ENCODE measurements around the gene NOTCH2NLA.
A peak's percentile ranks its signal among the peaks of the same experiment; 100 is the strongest.
"Not testable (repeated sequence)": the region's sequence is repeated elsewhere in the genome, so short reads cannot be mapped to it uniquely, and the experiment has no call there.

The NOTCH2NLA gene

GRCh38 chr1:146228710-146229477 is at the start of gene NOTCH2NLA:
TSS of gene NOTCH2NLA (minus strand) at chr1:146229021. CDS start at chr1:146189337, 39,684 bp downstream.
- H2AFZ ChIP-seq (ENCODE audit: low read depth, low read length), result peak within 1 kb of the TSS; percentile 58; the same call in 1 of the 2 replicates
- DNase-seq (peak; percentile 63), ATAC-seq (ENCODE audit: insufficient read depth, low read depth) (peak; percentile 91)
- peak within 1 kb of the TSS; percentile 65 for H3K4me2 ChIP-seq (ENCODE audit: insufficient read depth, low read length)
- peak within 1 kb of the TSS; percentile 24 to 58; a peak in 3 of 4 replicates for H3K4me3 ChIP-seq (ENCODE audit: low read depth in 1 of 2, low read length in 2 of 2)
- H4K20me1 ChIP-seq (ENCODE audit: insufficient read depth, low read length); H3K9me3 ChIP-seq (ENCODE audit: insufficient read depth, low read length, severe bottlenecking); H3K79me2 ChIP-seq (ENCODE audit: insufficient read depth, low read length); H3K36me3 ChIP-seq (ENCODE audit: insufficient read depth, low read length); H3K4me1 ChIP-seq (ENCODE audit: insufficient read depth, low read length); H3K27me3 ChIP-seq (ENCODE audit: insufficient read depth, low read length, poor library complexity); H3K27ac ChIP-seq (ENCODE audit: low read length): not testable (repeated sequence)
- H3K9ac ChIP-seq (ENCODE audit: low read depth, low read length), result peak within 1 kb of the TSS; percentile 55

DNA sequence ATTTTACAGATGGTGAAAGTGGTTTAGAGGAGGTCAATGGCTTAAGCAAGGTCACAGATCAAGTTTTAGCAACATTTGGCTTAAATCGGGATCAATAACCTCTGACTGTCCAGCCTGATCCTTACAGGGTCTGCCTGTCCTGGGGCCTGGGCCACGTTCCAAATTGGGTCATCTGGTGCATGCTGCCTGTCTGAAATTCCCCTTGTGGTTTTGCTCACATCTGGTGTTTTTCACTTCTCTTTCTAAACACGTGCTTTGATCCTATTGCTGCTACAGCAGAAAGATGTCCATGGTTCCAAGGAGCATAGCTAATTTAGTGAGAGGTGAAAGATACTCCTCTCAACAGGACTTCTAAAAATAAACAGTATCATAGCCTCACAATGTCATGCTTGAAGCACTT is 49.5 kb upstream of the NOTCH2NLA start:
- H2AFZ ChIP-seq (ENCODE audit: low read depth, low read length); H3K36me3 ChIP-seq (ENCODE audit: insufficient read depth, low read length); ATAC-seq (ENCODE audit: insufficient read depth, low read depth); H4K20me1 ChIP-seq (ENCODE audit: insufficient read depth, low read length); H3K4me3 ChIP-seq (ENCODE audit: low read depth in 1 of 2, low read length in 2 of 2); H3K4me1 ChIP-seq (ENCODE audit: insufficient read depth, low read length); H3K27me3 ChIP-seq (ENCODE audit: insufficient read depth, low read length, poor library complexity); H3K4me2 ChIP-seq (ENCODE audit: insufficient read depth, low read length); H3K79me2 ChIP-seq (ENCODE audit: insufficient read depth, low read length); H3K9me3 ChIP-seq (ENCODE audit: insufficient read depth, low read length, severe bottlenecking); H3K9ac ChIP-seq (ENCODE audit: low read depth, low read length); H3K27ac ChIP-seq (ENCODE audit: low read length); DNase-seq: not testable (repeated sequence)

DNA sequence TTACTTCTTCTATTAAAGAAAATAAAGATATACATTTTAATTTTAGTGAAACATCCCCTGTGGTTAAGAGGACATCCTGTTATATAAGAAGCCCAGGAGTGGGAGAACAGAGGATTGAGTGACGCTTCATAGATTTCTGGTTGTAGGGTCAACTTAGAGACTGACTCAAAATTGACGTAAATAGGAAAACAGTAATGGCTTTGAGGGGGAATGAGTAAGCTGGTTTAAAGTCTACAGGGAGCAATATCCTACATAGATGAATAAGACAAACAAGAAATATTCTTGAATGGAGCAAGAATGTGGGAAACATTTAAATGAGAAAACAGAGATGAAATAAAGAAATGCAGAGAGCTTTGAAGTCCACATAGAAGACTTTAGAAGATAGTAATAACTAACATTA is 48.3 kb upstream of the NOTCH2NLA start:
- DNase-seq; H4K20me1 ChIP-seq (ENCODE audit: insufficient read depth, low read length); H3K27me3 ChIP-seq (ENCODE audit: insufficient read depth, low read length, poor library complexity); H3K9ac ChIP-seq (ENCODE audit: low read depth, low read length); H3K27ac ChIP-seq (ENCODE audit: low read length); H3K9me3 ChIP-seq (ENCODE audit: insufficient read depth, low read length, severe bottlenecking); H3K4me1 ChIP-seq (ENCODE audit: insufficient read depth, low read length); H3K79me2 ChIP-seq (ENCODE audit: insufficient read depth, low read length); ATAC-seq (ENCODE audit: insufficient read depth, low read depth); H3K4me3 ChIP-seq (ENCODE audit: low read depth in 1 of 2, low read length in 2 of 2); H2AFZ ChIP-seq (ENCODE audit: low read depth, low read length); H3K36me3 ChIP-seq (ENCODE audit: insufficient read depth, low read length); H3K4me2 ChIP-seq (ENCODE audit: insufficient read depth, low read length): not testable (repeated sequence)

GRCh38 chr1:146274083-146274482 is 45.3 kb upstream of the NOTCH2NLA start:
- H3K4me3 ChIP-seq (ENCODE audit: low read depth in 1 of 2, low read length in 2 of 2); H3K27me3 ChIP-seq (ENCODE audit: insufficient read depth, low read length, poor library complexity); H4K20me1 ChIP-seq (ENCODE audit: insufficient read depth, low read length); H3K9ac ChIP-seq (ENCODE audit: low read depth, low read length); H3K27ac ChIP-seq (ENCODE audit: low read length); H2AFZ ChIP-seq (ENCODE audit: low read depth, low read length); H3K4me1 ChIP-seq (ENCODE audit: insufficient read depth, low read length); H3K9me3 ChIP-seq (ENCODE audit: insufficient read depth, low read length, severe bottlenecking); H3K4me2 ChIP-seq (ENCODE audit: insufficient read depth, low read length); H3K79me2 ChIP-seq (ENCODE audit: insufficient read depth, low read length); DNase-seq; ATAC-seq (ENCODE audit: insufficient read depth, low read depth); H3K36me3 ChIP-seq (ENCODE audit: insufficient read depth, low read length): not testable (repeated sequence)

DNA sequence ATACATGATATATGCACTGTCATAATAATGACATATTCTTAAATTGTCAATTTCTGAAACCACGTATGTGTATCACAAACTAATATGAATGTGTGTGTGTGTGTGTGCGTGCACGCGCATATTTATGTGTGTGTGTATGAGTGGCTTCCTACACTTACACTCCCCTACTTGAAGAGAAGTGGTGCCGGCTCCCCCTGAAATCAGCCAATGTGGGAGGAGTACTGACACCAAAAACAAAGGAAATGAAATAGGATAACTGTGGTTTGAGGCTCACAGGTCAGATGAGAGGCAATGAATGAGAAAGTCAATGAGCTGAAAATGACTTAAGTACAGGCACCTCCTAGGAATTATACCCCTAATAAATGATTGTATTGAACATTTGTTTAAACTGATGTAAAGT is 44.4 kb upstream of the NOTCH2NLA start:
- not testable (repeated sequence) for DNase-seq; H3K4me1 ChIP-seq (ENCODE audit: insufficient read depth, low read length); H3K27ac ChIP-seq (ENCODE audit: low read length); H4K20me1 ChIP-seq (ENCODE audit: insufficient read depth, low read length); H3K27me3 ChIP-seq (ENCODE audit: insufficient read depth, low read length, poor library complexity); H3K4me2 ChIP-seq (ENCODE audit: insufficient read depth, low read length); H2AFZ ChIP-seq (ENCODE audit: low read depth, low read length); H3K79me2 ChIP-seq (ENCODE audit: insufficient read depth, low read length); H3K9me3 ChIP-seq (ENCODE audit: insufficient read depth, low read length, severe bottlenecking); H3K4me3 ChIP-seq (ENCODE audit: low read depth in 1 of 2, low read length in 2 of 2); H3K9ac ChIP-seq (ENCODE audit: low read depth, low read length); H3K36me3 ChIP-seq (ENCODE audit: insufficient read depth, low read length)
- peak; percentile 62; the same call in 1 of the 3 replicates for ATAC-seq (ENCODE audit: insufficient read depth, low read depth)

DNA sequence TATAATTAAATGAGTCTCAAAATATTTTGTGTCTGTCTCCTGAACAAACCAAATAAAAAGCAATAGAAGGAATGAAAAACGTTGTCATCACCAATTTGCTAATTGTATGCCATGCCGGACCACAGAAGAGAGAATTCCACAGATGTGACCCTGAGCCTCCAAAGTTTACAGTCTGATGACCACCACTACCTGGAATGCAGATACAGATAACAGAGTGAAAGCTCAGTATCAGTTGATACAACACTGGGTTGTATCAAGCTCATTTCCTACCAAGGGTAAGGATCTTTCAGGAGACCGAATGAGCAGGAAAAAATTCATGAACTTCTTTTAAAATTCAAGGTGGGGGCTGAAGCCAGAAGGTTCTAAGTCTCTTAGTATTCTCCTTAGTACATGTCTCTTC is 43.9 kb upstream of the NOTCH2NLA start:
- DNase-seq; H4K20me1 ChIP-seq (ENCODE audit: insufficient read depth, low read length); H3K4me3 ChIP-seq (ENCODE audit: low read depth in 1 of 2, low read length in 2 of 2); H3K27me3 ChIP-seq (ENCODE audit: insufficient read depth, low read length, poor library complexity); ATAC-seq (ENCODE audit: insufficient read depth, low read depth); H3K4me1 ChIP-seq (ENCODE audit: insufficient read depth, low read length); H3K9ac ChIP-seq (ENCODE audit: low read depth, low read length); H3K9me3 ChIP-seq (ENCODE audit: insufficient read depth, low read length, severe bottlenecking); H3K27ac ChIP-seq (ENCODE audit: low read length); H2AFZ ChIP-seq (ENCODE audit: low read depth, low read length); H3K79me2 ChIP-seq (ENCODE audit: insufficient read depth, low read length); H3K4me2 ChIP-seq (ENCODE audit: insufficient read depth, low read length); H3K36me3 ChIP-seq (ENCODE audit: insufficient read depth, low read length): not testable (repeated sequence)

- not testable (repeated sequence) for H3K27ac ChIP-seq (ENCODE audit: low read length); H3K27me3 ChIP-seq (ENCODE audit: insufficient read depth, low read length, poor library complexity); DNase-seq; H3K9me3 ChIP-seq (ENCODE audit: insufficient read depth, low read length, severe bottlenecking); H3K4me1 ChIP-seq (ENCODE audit: insufficient read depth, low read length); H3K79me2 ChIP-seq (ENCODE audit: insufficient read depth, low read length); H3K36me3 ChIP-seq (ENCODE audit: insufficient read depth, low read length); H4K20me1 ChIP-seq (ENCODE audit: insufficient read depth, low read length); H3K4me3 ChIP-seq (ENCODE audit: low read depth in 1 of 2, low read length in 2 of 2); H3K4me2 ChIP-seq (ENCODE audit: insufficient read depth, low read length); ATAC-seq (ENCODE audit: insufficient read depth, low read depth); H3K9ac ChIP-seq (ENCODE audit: low read depth, low read length); H2AFZ ChIP-seq (ENCODE audit: low read depth, low read length)
Observed at GRCh38 chr1:146271977-146272376, 43.2 kb upstream of the NOTCH2NLA start.

GRCh38 chr1:146270129-146270528 is 41.3 kb upstream of the NOTCH2NLA start:
- not testable (repeated sequence) for H3K27me3 ChIP-seq (ENCODE audit: insufficient read depth, low read length, poor library complexity); H3K27ac ChIP-seq (ENCODE audit: low read length); H4K20me1 ChIP-seq (ENCODE audit: insufficient read depth, low read length); H3K4me2 ChIP-seq (ENCODE audit: insufficient read depth, low read length); H3K36me3 ChIP-seq (ENCODE audit: insufficient read depth, low read length); H3K79me2 ChIP-seq (ENCODE audit: insufficient read depth, low read length); H3K9me3 ChIP-seq (ENCODE audit: insufficient read depth, low read length, severe bottlenecking); ATAC-seq (ENCODE audit: insufficient read depth, low read depth); H3K4me3 ChIP-seq (ENCODE audit: low read depth in 1 of 2, low read length in 2 of 2); H2AFZ ChIP-seq (ENCODE audit: low read depth, low read length); H3K9ac ChIP-seq (ENCODE audit: low read depth, low read length); H3K4me1 ChIP-seq (ENCODE audit: insufficient read depth, low read length); DNase-seq

Data from DND-41 (cell line).